ENCODE data around the gene RS1.

DNA sequence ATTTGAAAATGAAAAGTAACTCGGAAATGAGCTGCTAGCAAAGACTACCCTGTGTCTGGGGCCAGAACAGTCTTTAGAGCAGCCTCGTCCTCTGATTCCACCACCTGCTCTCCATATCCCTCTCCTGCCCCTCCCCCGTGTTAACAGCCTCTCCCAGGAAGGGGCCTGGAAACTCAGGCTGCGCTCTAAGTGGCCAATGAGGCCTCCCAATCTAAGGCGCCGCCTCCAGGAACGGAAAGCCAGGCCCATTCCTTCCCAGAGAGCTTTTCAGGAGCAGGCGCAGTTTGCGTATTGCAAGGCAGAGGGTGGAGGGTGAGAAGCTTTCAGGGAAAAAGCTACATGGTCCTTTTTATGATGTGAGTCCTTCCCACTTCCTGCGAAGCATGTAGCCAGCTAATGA lies 31.2 kb downstream of the RS1 start:
- TF ChIP-seq, protein P1, sequence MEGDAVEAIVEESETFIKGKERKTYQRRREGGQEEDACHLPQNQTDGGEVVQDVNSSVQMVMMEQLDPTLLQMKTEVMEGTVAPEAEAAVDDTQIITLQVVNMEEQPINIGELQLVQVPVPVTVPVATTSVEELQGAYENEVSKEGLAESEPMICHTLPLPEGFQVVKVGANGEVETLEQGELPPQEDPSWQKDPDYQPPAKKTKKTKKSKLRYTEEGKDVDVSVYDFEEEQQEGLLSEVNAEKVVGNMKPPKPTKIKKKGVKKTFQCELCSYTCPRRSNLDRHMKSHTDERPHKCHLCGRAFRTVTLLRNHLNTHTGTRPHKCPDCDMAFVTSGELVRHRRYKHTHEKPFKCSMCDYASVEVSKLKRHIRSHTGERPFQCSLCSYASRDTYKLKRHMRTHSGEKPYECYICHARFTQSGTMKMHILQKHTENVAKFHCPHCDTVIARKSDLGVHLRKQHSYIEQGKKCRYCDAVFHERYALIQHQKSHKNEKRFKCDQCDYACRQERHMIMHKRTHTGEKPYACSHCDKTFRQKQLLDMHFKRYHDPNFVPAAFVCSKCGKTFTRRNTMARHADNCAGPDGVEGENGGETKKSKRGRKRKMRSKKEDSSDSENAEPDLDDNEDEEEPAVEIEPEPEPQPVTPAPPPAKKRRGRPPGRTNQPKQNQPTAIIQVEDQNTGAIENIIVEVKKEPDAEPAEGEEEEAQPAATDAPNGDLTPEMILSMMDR (IDR thresholded peaks at IDR 0.05), result no peak
- TF ChIP-seq POLR2A (IDR thresholded peaks at IDR 0.05), result no peak

Measured in ovary (tissue), 3 donors.